Calu3 (cell line): ENCODE measurements around the gene TGFA. TPM values are rescaled to one million over a fixed set of nuclear protein-coding genes. Genes with fewer than 3 reads are reported as not detected.

Experiments used
- BruUV-seq: library from RNA; stranded (reverse); fragments of 400-500 nt; replicated peaks from 2 replicates; lab custom pipeline; 2021; lab: Mats Ljungman, UMichigan
- CTCF ChIA-PET: fragments of 300-600 bp; sonication (Branson Sonifier 250); formaldehyde crosslinking; loops from one replicate; lab custom pipeline; 2022; ENCODE audit warnings: antibody characterized with exemption; lab: Charles Lee
- DNase-seq: peaks from one replicate; pipeline ENCODE4 v3.0.0; 2022
- H3K27ac Mint-ChIP-seq: one replicate; pipeline ENCODE4 v1.8.0; 2022; ENCODE audit warnings: mixed read lengths; ENCODE audit not compliant: unreplicated experiment
- H3K27me3 Mint-ChIP-seq: one replicate; pipeline ENCODE4 v1.8.0; 2022; ENCODE audit warnings: mixed read lengths; ENCODE audit not compliant: unreplicated experiment
- H3K36me3 Mint-ChIP-seq: one replicate; pipeline ENCODE4 v1.8.0; 2022; ENCODE audit warnings: mild to moderate bottlenecking, moderate library complexity, mixed read lengths; ENCODE audit not compliant: insufficient read depth, unreplicated experiment
- H3K4me1 Mint-ChIP-seq: one replicate; pipeline ENCODE4 v1.8.0; 2022; ENCODE audit warnings: mild to moderate bottlenecking, low read depth, mixed read lengths; ENCODE audit not compliant: unreplicated experiment
- H3K4me3 Mint-ChIP-seq: one replicate; pipeline ENCODE4 v1.8.0; 2022; ENCODE audit warnings: mild to moderate bottlenecking, low read depth, moderate library complexity, mixed read lengths; ENCODE audit not compliant: unreplicated experiment
- H3K9me3 Mint-ChIP-seq: one replicate; pipeline ENCODE4 v1.8.0; 2022; ENCODE audit warnings: low read depth, mixed read lengths; ENCODE audit not compliant: unreplicated experiment
- intact Hi-C: fragments of 100-400 bp; cut with micrococcal nuclease; formaldehyde crosslinking; loops from one replicate; pipeline ENCODE4 v1.10.0; 2022; ENCODE audit not compliant: unreplicated experiment
- total RNA-seq: library from RNA; stranded (reverse); gene quantifications from 2 replicates; pipeline ENCODE4 v1.2.3, GENCODE V29; 2022
- TF ChIP-seq, protein P1 (sequence below): fragments of 200-600 bp; IDR thresholded peaks from one replicate; pipeline ENCODE4 v1.8.0; 2022; ENCODE audit warnings: antibody characterized with exemption; ENCODE audit not compliant: unreplicated experiment

Gene TGFA
- total RNA-seq, 1 experiment from 2014 or later: 80.0 TPM

DNA sequence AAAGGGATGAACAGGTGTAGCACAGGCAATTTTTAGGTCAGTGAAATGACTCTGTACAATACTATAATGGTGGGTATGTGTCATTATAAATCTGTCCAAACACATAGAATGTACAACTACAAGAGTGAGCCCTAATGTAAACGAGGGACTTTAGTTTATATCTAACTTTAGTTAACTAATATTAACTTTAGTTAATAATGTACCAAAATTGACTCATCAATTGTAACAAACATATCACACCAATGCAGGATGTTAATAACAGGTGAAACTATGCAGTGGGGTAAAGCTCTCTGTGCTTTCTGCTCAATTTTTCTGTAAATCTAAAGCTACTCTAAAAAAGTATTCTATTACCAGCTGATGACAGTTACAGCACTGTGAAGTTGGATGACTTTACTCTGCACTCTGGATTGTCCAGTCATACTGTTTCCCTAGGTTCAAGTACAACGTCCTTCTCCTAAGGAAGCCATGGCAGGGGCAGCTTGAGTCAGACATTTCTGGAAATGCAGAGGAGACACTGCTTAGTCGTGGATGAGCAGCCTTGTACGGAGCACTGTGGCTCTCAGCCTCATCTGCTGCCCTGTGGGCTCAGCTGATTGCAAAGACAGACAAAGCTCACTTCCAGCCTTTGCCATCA, 26.1 kb downstream of the TGFA start:
- no peak for DNase-seq
- Mint-ChIP-seq H3K9me3 (no peaks in the 10 kb centered on the region), H3K36me3 (peaks cover 29% of the 10 kb centered on the region), H3K4me3 (peak overlapping the region; percentile 25), H3K4me1 (peaks cover 92% of the 10 kb centered on the region), H3K27ac (peak overlapping the region; percentile 81), H3K27me3 (no peaks in the 10 kb centered on the region)
- BruUV-seq: TSS peak; percentile 90
- CTCF ChIA-PET: interaction anchor here (1.0 to 1.3 kb wide), 3 partner anchors 24 to 224 kb away, joined by 3 to 4 read pairs (median 4); no protein-coding TSS in a partner anchor
- TF ChIP-seq, protein P1, sequence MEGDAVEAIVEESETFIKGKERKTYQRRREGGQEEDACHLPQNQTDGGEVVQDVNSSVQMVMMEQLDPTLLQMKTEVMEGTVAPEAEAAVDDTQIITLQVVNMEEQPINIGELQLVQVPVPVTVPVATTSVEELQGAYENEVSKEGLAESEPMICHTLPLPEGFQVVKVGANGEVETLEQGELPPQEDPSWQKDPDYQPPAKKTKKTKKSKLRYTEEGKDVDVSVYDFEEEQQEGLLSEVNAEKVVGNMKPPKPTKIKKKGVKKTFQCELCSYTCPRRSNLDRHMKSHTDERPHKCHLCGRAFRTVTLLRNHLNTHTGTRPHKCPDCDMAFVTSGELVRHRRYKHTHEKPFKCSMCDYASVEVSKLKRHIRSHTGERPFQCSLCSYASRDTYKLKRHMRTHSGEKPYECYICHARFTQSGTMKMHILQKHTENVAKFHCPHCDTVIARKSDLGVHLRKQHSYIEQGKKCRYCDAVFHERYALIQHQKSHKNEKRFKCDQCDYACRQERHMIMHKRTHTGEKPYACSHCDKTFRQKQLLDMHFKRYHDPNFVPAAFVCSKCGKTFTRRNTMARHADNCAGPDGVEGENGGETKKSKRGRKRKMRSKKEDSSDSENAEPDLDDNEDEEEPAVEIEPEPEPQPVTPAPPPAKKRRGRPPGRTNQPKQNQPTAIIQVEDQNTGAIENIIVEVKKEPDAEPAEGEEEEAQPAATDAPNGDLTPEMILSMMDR: no peak
- intact Hi-C loops: no loop called here

DNA sequence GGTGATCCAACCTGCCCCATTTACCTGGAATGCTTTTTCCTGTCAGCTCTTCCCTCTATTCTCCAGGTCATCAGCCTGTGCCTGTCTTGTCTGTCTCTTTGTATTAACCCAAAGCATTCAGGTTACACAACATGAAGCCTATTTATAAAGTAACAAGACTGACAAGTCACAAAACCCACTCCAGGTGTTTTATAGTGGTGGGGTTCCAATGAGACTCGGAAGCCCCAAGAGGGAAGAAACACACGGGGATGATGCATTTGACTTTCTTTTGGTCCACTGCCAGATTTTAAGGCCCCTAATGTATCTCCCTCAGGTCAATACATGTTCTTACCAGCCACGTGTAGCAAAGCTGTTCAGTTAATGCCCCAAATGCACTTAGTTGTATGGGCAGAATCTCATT, 27.5 kb downstream of the TGFA start:
- BruUV-seq: no TSS peak
- Mint-ChIP-seq H3K9me3 (no peaks in the 10 kb centered on the region), H3K27me3 (no peaks in the 10 kb centered on the region), H3K4me1 (peaks cover 81% of the 10 kb centered on the region), H3K36me3 (peaks cover 30% of the 10 kb centered on the region), H3K27ac (peak overlapping the region; percentile 81), H3K4me3 (no peak overlapping the region)
- intact Hi-C loops: no loop called here
- CTCF ChIA-PET: interaction anchor here (0.9 to 1.3 kb wide), 2 partner anchors 27 to 91 kb away, joined by 3 read pairs; no protein-coding TSS in a partner anchor
- TF ChIP-seq, protein P1: no peak
- no peak for DNase-seq

DNA sequence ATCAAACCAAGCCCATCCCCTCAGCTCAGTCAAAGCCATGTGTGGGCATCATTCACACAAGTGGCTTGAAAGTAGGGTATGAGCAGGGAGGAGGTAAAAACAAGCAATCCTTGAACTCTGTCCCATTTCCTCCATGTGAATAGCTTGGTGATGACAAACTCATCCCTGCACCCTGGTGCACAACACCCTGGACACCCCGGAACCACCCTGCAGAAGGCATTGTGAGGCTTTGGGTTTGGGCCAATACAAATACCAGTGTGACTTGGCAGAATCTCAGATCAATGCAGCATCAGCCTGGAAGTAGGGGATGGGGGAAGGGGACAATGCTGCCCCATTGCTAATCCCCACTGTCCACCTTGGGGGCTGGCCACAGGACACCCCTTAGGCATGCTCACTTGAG, 28.6 kb downstream of the TGFA start:
- H3K27ac Mint-ChIP-seq: peak overlapping the region; percentile 96
- BruUV-seq: no TSS peak
- peaks cover 35% of the 10 kb centered on the region for H3K36me3 Mint-ChIP-seq
- H3K27me3 Mint-ChIP-seq: no peaks in the 10 kb centered on the region
- no peaks in the 10 kb centered on the region for H3K9me3 Mint-ChIP-seq
- intact Hi-C loops: loop anchor here (2.0 kb wide), 1 partner anchor 26 kb away; no protein-coding TSS in a partner anchor
- DNase-seq: peak; percentile 81
- TF ChIP-seq, protein P1: no peak
- H3K4me3 Mint-ChIP-seq: peak overlapping the region; percentile 54
- CTCF ChIA-PET: interaction anchor here (0.6 to 2.0 kb wide), 10 partner anchors 8 to 1126 kb away, joined by 3 to 14 read pairs (median 5); partner anchors contain the start of gene TGFA
- peaks cover 81% of the 10 kb centered on the region for H3K4me1 Mint-ChIP-seq

DNA sequence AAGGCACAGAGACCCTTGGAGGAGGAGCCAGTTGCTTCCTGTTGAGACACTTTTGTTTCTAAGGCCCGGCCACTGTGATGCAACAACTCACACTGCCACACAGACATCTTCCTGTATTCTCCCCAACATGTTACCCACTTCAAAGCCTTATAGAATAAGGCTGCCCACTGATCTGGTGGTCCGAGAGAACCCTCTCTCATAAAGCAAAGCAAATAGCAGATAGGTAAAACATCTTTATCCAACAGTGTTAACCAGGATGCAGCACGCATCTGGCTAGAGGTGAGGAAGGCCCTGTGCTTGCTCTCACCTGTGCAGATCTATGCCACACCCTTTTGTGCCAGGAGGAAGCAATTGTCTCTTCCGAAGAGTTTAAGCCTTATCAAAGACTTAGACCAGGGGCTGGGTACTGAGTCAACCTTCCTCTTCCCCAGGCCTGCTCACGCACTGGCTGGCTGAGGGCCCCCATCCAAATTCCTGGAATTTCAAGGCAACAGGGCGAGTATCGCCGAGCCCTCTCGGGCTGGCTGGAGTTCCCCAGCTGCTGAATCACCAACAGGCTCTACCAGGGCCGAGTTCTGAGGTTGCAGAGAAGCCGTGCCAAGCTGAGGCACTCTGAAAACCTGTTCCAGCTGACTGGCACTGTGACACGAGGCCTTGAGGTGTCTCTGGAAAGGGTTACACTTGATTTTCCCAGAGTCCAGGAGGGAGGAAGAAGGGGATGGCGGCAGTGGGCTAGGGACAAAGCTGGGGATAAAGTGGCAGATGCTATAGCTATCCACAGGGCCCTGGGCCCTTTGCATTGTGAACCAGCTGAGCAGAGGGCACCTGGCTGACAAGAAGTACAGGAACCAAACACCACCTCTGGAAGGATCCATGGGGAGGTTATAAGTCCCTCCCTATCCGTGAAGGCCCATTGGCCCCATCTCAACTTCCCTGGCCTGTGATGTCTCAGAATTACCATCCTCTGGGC, 29.3 kb downstream of the TGFA start:
- DNase-seq: peak; percentile 91
- Mint-ChIP-seq H3K9me3 (no peaks in the 10 kb centered on the region), H3K36me3 (peaks cover 36% of the 10 kb centered on the region), H3K27ac (peak overlapping the region; percentile 96), H3K4me3 (peak overlapping the region; percentile 54), H3K27me3 (no peaks in the 10 kb centered on the region), H3K4me1 (peaks cover 73% of the 10 kb centered on the region)
- CTCF ChIA-PET: interaction anchor here (0.6 to 2.0 kb wide), 9 partner anchors 9 to 1125 kb away, joined by 3 to 14 read pairs (median 5); partner anchors contain the start of gene TGFA
- TF ChIP-seq, protein P1: no peak
- TSS peak; percentile 56 for BruUV-seq
- intact Hi-C loops: loop anchor here (2.0 kb wide), 1 partner anchor 27 kb away; no protein-coding TSS in a partner anchor
